BE2C (cell line): ENCODE results near the gene MADD.

Experiments used
- DNase-seq: peaks from one replicate; pipeline ENCODE4 v3.0.0-alpha.2; 2020
- H3K27me3 ChIP-seq: fragments of 250-450 bp; sonication (Bioruptor Pico); 2 replicates; pipeline ENCODE4 v1.5.1; 2020; ENCODE audit warnings: mild to moderate bottlenecking
- H3K36me3 ChIP-seq: fragments of 250-450 bp; sonication (Bioruptor Pico); 2 replicates; pipeline ENCODE4 v1.5.1; 2020; ENCODE audit warnings: mild to moderate bottlenecking
- H3K4me1 ChIP-seq: fragments of 250-450 bp; sonication (Bioruptor Pico); 2 replicates; pipeline ENCODE4 v1.5.1; 2020
- H3K4me3 ChIP-seq: 2 replicates; pipeline ENCODE4 v1.5.1; 2011; ENCODE audit warnings: low read depth, low read length
- H3K9me3 ChIP-seq: fragments of 250-450 bp; sonication (Bioruptor Pico); 2 replicates; pipeline ENCODE4 v1.5.1; 2020
- CTCF ChIP-seq: IDR thresholded peaks from 2 replicates; pipeline ENCODE4 v1.5.1; 2012; ENCODE audit warnings: mild to moderate bottlenecking, low read depth, low read length

The MADD gene

GRCh38 chr11:47261291-47261800 lies 8.6 kb upstream of the MADD start:
- no peaks in the 10 kb centered on the region for H3K9me3 ChIP-seq
- DNase-seq = no peak
- no peaks in the 10 kb centered on the region for H3K36me3 ChIP-seq
- H3K27me3 ChIP-seq = no peaks in the 10 kb centered on the region
- no peak overlapping the region for H3K4me3 ChIP-seq
- no peaks in the 10 kb centered on the region; the same call in 1 of the 2 replicates for H3K4me1 ChIP-seq
- TF ChIP-seq CTCF = no peak

- no peaks in the 10 kb centered on the region; the same call in none of the 2 replicates for H3K4me1 ChIP-seq
- TF ChIP-seq CTCF = no peak
These were observed 5.8 kb upstream of the MADD start for GRCh38 chr11:47264119-47264518.

GRCh38 chr11:47264521-47264920 lies 5.4 kb upstream of the MADD start:
- no peak overlapping the region for H3K4me3 ChIP-seq
- H3K9me3 ChIP-seq = no peaks in the 10 kb centered on the region
- DNase-seq = no peak
- no peaks in the 10 kb centered on the region for H3K27me3 ChIP-seq
- no peak for TF ChIP-seq CTCF
- no peaks in the 10 kb centered on the region for H3K36me3 ChIP-seq
- H3K4me1 ChIP-seq = no peaks in the 10 kb centered on the region; the same call in 1 of the 2 replicates

More at GRCh38 chr11:47264119-47264518, 5.8 kb upstream of the MADD start:
- H3K27me3 ChIP-seq = no peaks in the 10 kb centered on the region
- no peak for DNase-seq
- H3K4me3 ChIP-seq = no peak overlapping the region
- no peaks in the 10 kb centered on the region for H3K9me3 ChIP-seq
- H3K36me3 ChIP-seq = no peaks in the 10 kb centered on the region

- no peak for TF ChIP-seq CTCF
- Histone ChIP-seq H3K9me3 (no peaks in the 10 kb centered on the region), H3K27me3 (no peaks in the 10 kb centered on the region), H3K36me3 (no peaks in the 10 kb centered on the region), H3K4me3 (no peak overlapping the region), H3K4me1 (peaks cover 11% of the 10 kb centered on the region)
- DNase-seq = no peak
These were observed 2.1 kb upstream of the MADD start for GRCh38 chr11:47267876-47268275.

- H3K27me3 ChIP-seq = no peaks in the 10 kb centered on the region
- no peak for TF ChIP-seq CTCF
- no peak for DNase-seq
These were observed 1.4 kb upstream of the MADD start for GRCh38 chr11:47268448-47269001.

GRCh38 chr11:47269002-47269828 lies 718 bp upstream of the MADD start:
- DNase-seq = peak; percentile 88
- no peak for TF ChIP-seq CTCF
- H3K36me3 ChIP-seq = no peaks in the 10 kb centered on the region; the same call in 1 of the 2 replicates
- no peaks in the 10 kb centered on the region for H3K27me3 ChIP-seq
- H3K9me3 ChIP-seq = no peaks in the 10 kb centered on the region
- peak overlapping the region; percentile 72 for H3K4me3 ChIP-seq
- peaks cover 16% of the 10 kb centered on the region for H3K4me1 ChIP-seq

More at GRCh38 chr11:47268448-47269001, 1.4 kb upstream of the MADD start:
- Histone ChIP-seq H3K36me3 (no peaks in the 10 kb centered on the region), H3K4me3 (peak overlapping the region; percentile 61; the same call in 1 of the 2 replicates), H3K4me1 (peaks cover 16% of the 10 kb centered on the region), H3K9me3 (no peaks in the 10 kb centered on the region)
